Measurements from ENCODE around the gene TMEM141. TPM values are rescaled to one million over a fixed set of nuclear protein-coding genes. Genes with fewer than 3 reads are reported as not detected.

TMEM141 gene
- total and polyA plus RNA-seq, 2 experiments from 2014 or later, result 51.7 to 59.4 TPM

DNA sequence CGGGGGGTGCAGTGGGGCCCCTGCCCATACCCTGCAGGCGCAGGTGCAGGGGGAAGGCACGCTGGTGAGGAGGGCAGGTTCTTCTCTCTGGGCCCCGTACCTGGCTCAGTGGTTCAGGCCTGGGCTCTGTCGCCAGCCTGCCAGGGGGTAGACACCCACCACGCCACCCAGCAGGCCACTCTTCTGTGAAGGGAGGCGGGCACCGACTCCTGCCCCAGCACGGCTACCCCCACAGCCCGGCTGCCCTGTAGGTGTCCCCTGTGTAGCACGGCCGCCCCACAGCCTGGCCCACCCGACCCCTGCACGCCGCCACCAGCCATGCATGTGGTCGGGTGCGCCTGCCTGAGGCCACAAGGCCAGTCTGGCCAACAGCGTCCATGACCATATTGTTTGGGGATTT, 44.5 kb upstream of the TMEM141 start:
- no peaks in the 10 kb centered on the region for H3K36me3 ChIP-seq (ENCODE audit: low read depth)
- no peaks in the 10 kb centered on the region for H3K4me1 ChIP-seq (ENCODE audit: insufficient read depth)
- H3K9ac ChIP-seq, result no peak overlapping the region
- H2AFZ ChIP-seq, result no peak overlapping the region
- H3K4me2 ChIP-seq (ENCODE audit: unreplicated experiment), result no peak overlapping the region
- no peaks in the 10 kb centered on the region for H4K20me1 ChIP-seq (ENCODE audit: insufficient read depth)
- no peak overlapping the region for H3K27ac ChIP-seq
- H3K9me2 ChIP-seq (ENCODE audit: insufficient read depth), result no peaks in the 10 kb centered on the region
- TF ChIP-seq EZH2 (IDR thresholded peaks at IDR 0.05; ENCODE audit: insufficient read depth, poor library complexity, severe bottlenecking) (no peak), EZH2phosphoT487 (IDR thresholded peaks at IDR 0.05; ENCODE audit: insufficient read depth, low read depth) (no peak)
- no peak overlapping the region for H3K4me3 ChIP-seq
- peaks cover 4% of the 10 kb centered on the region; the same call in 1 of the 2 replicates for H3K27me3 ChIP-seq (replicated peaks; ENCODE audit: insufficient read depth)
- no peaks in the 10 kb centered on the region for H3K79me2 ChIP-seq (ENCODE audit: insufficient read depth)
- DNase-seq, result no peak
- 84 to 91% methylated on average over 9 to 18 of the region's 18 CpGs for WGBS, 2 experiments (ENCODE audit: low coverage in 1 of 2, low lambda C conversion rate in 2 of 2, missing lambda C conversion rate in 2 of 2)
- H3F3A ChIP-seq (ENCODE audit: insufficient read depth), result peaks cover 10% of the 10 kb centered on the region
- in situ Hi-C loops (cut with MboI), result no loop called here
- no peaks in the 10 kb centered on the region for H3K9me3 ChIP-seq (ENCODE audit: low read depth)

- WGBS, 2 experiments (ENCODE audit: low coverage in 1 of 2, low lambda C conversion rate in 2 of 2, missing lambda C conversion rate in 2 of 2), result 84 to 86% methylated on average over 20 to 22 of the region's 22 CpGs
Observed at GRCh38 chr9:136747161-136748060, 43.7 kb upstream of the TMEM141 start.

DNA sequence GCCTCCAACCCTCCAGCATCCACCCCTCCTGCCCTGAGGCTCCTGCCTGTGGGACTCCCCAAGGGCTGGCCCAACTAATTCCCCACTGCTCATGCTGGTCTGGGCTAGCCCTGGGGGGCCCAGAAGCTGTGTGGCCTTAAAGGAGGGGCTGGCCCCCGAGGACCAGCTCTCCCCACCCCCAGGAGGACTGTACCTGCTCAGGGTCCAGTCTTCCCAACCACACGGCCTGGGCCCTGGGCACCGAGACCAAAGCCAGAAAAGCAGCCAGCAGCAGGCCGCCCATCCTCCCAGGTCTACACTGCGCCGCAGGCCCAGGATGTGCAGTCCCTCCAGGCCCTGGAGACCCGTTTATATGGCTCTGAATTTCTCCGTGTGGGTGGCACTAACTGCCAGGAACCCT, 42.9 kb upstream of the TMEM141 start, which contains the start of gene LCN6:
Gene LCN6 (minus strand): TSS at position 325 of the 400 bp plus-strand sequence. CDS start 42 bp downstream, at position 283.
- H3K4me3 ChIP-seq, result no peak within 1 kb of the TSS
- H3K4me2 ChIP-seq (ENCODE audit: unreplicated experiment), result no peak within 1 kb of the TSS
- no peak within 1 kb of the TSS for H3K27ac ChIP-seq
- H3K9me3 ChIP-seq (ENCODE audit: low read depth), result no peaks in the 10 kb centered on the region
- H3F3A ChIP-seq (ENCODE audit: insufficient read depth), result peaks cover 10% of the 10 kb centered on the region
- no peaks in the 10 kb centered on the region for H3K4me1 ChIP-seq (ENCODE audit: insufficient read depth)
- H3K27me3 ChIP-seq (replicated peaks; ENCODE audit: insufficient read depth), result no peaks in the 10 kb centered on the region; the same call in 1 of the 2 replicates
- H3K36me3 ChIP-seq (ENCODE audit: low read depth), result no peaks in the 10 kb centered on the region
- H3K79me2 ChIP-seq (ENCODE audit: insufficient read depth), result no peaks in the 10 kb centered on the region
- 57 to 63% methylated on average over 8 of the region's 8 CpGs for WGBS, 2 experiments (ENCODE audit: low coverage in 1 of 2, low lambda C conversion rate in 2 of 2, missing lambda C conversion rate in 2 of 2)
- in situ Hi-C loops (cut with MboI), result no loop called here
- no peak for DNase-seq
- no peak within 1 kb of the TSS for H2AFZ ChIP-seq
- H4K20me1 ChIP-seq (ENCODE audit: insufficient read depth), result no peaks in the 10 kb centered on the region
- TF ChIP-seq EZH2 (IDR thresholded peaks at IDR 0.05; ENCODE audit: insufficient read depth, poor library complexity, severe bottlenecking) (no peak), EZH2phosphoT487 (IDR thresholded peaks at IDR 0.05; ENCODE audit: insufficient read depth, low read depth) (no peak)
- no peak within 1 kb of the TSS for H3K9ac ChIP-seq
- no peaks in the 10 kb centered on the region for H3K9me2 ChIP-seq (ENCODE audit: insufficient read depth)

More at GRCh38 chr9:136747161-136748060, 43.7 kb upstream of the TMEM141 start:
- H3K4me3 ChIP-seq, result no peak overlapping the region
- H3K4me2 ChIP-seq (ENCODE audit: unreplicated experiment), result no peak overlapping the region
- H3K9ac ChIP-seq, result no peak overlapping the region
- H3K9me3 ChIP-seq (ENCODE audit: low read depth), result no peaks in the 10 kb centered on the region
- H4K20me1 ChIP-seq (ENCODE audit: insufficient read depth), result no peaks in the 10 kb centered on the region
- no peaks in the 10 kb centered on the region for H3K4me1 ChIP-seq (ENCODE audit: insufficient read depth)
- in situ Hi-C loops (cut with MboI), result no loop called here
- H3K36me3 ChIP-seq (ENCODE audit: low read depth), result no peaks in the 10 kb centered on the region
- H3K27ac ChIP-seq, result no peak overlapping the region
- TF ChIP-seq EZH2phosphoT487 (IDR thresholded peaks at IDR 0.05; ENCODE audit: insufficient read depth, low read depth) (no peak), EZH2 (IDR thresholded peaks at IDR 0.05; ENCODE audit: insufficient read depth, poor library complexity, severe bottlenecking) (no peak)
- DNase-seq, result no peak
- H3K27me3 ChIP-seq (replicated peaks; ENCODE audit: insufficient read depth), result no peaks in the 10 kb centered on the region; the same call in 1 of the 2 replicates
- H3F3A ChIP-seq (ENCODE audit: insufficient read depth), result peaks cover 10% of the 10 kb centered on the region
- no peaks in the 10 kb centered on the region for H3K79me2 ChIP-seq (ENCODE audit: insufficient read depth)
- H2AFZ ChIP-seq, result no peak overlapping the region
- no peaks in the 10 kb centered on the region for H3K9me2 ChIP-seq (ENCODE audit: insufficient read depth)

GRCh38 chr9:136748666-136749611, 42.2 kb upstream of the TMEM141 start:
- Histone ChIP-seq H3K4me3 (no peak overlapping the region), H3K4me1 (ENCODE audit: insufficient read depth) (no peaks in the 10 kb centered on the region), H3K27me3 (replicated peaks; ENCODE audit: insufficient read depth) (no peaks in the 10 kb centered on the region; the same call in 1 of the 2 replicates), H2AFZ (no peak overlapping the region), H3F3A (ENCODE audit: insufficient read depth) (peaks cover 10% of the 10 kb centered on the region), H3K9me3 (ENCODE audit: low read depth) (no peaks in the 10 kb centered on the region), H3K27ac (no peak overlapping the region), H3K9me2 (ENCODE audit: insufficient read depth) (no peaks in the 10 kb centered on the region), H3K79me2 (ENCODE audit: insufficient read depth) (no peaks in the 10 kb centered on the region), H3K4me2 (ENCODE audit: unreplicated experiment) (no peak overlapping the region), H3K9ac (no peak overlapping the region), H4K20me1 (ENCODE audit: insufficient read depth) (no peaks in the 10 kb centered on the region), H3K36me3 (ENCODE audit: low read depth) (no peaks in the 10 kb centered on the region)
- TF ChIP-seq EZH2 (IDR thresholded peaks at IDR 0.05; ENCODE audit: insufficient read depth, poor library complexity, severe bottlenecking) (no peak), EZH2phosphoT487 (IDR thresholded peaks at IDR 0.05; ENCODE audit: insufficient read depth, low read depth) (no peak)
- in situ Hi-C loops (cut with MboI), result no loop called here
- no peak for DNase-seq
- 76 to 80% methylated on average over 21 of the region's 21 CpGs for WGBS, 2 experiments (ENCODE audit: low coverage in 1 of 2, low lambda C conversion rate in 2 of 2, missing lambda C conversion rate in 2 of 2)

Data from GM23248 (cell line).